CD4-positive, alpha-beta memory T cell (primary cell): ENCODE results near the gene REPS1. TPM values are rescaled to one million over a fixed set of nuclear protein-coding genes. Genes with fewer than 3 reads are reported as not detected.
A peak's percentile ranks its signal among the peaks of the same experiment; 100 is the strongest.
"Not testable (repeated sequence)": the region's sequence is repeated elsewhere in the genome, so short reads cannot be mapped to it uniquely, and the experiment has no call there.

Experiments
- CTCF ChIA-PET: fragments of 350-600 bp; sonication (Branson Sonifier 250); formaldehyde crosslinking; loops from one replicate; lab custom pipeline; 2021; ENCODE audit warnings: inconsistent platforms; ENCODE audit not compliant: partially characterized antibody; lab: Charles Lee
- POLR2A ChIA-PET: fragments of 350-600 bp; sonication (Branson Sonifier 250); formaldehyde crosslinking; loops from one replicate; lab custom pipeline; 2021; ENCODE audit not compliant: partially characterized antibody; lab: Charles Lee
- DNase-seq, 5 donors: peaks; one replicate each; pipeline versions ENCODE4 v3.0.0 to v3.0.0-alpha.2; 2020 to 2022; ENCODE audit warnings: mixed read lengths in 1 of 5
- H3K27ac ChIP-seq: one replicate; pipeline ENCODE4 v1.7.0; 2013; ENCODE audit warnings: low read depth, low read length
- H3K27me3 ChIP-seq: 2 replicates; pipeline ENCODE4 v1.7.0; 2013; ENCODE audit warnings: mild to moderate bottlenecking, low read length, moderate library complexity; ENCODE audit not compliant: insufficient read depth
- H3K36me3 ChIP-seq: 2 replicates; pipeline ENCODE4 v1.7.0; 2013; ENCODE audit warnings: mild to moderate bottlenecking, low read length, moderate library complexity; ENCODE audit not compliant: insufficient read depth
- H3K4me1 ChIP-seq: 2 replicates; pipeline ENCODE4 v1.7.0; 2013; ENCODE audit warnings: mild to moderate bottlenecking, low read length, moderate library complexity; ENCODE audit not compliant: insufficient read depth
- H3K4me3 ChIP-seq, 2 donors: one replicate each; pipeline ENCODE4 v1.7.0; 2013; ENCODE audit warnings: low read length in 2 of 2, mild to moderate bottlenecking in 1 of 2
- H3K9me3 ChIP-seq, 2 donors: one replicate each; pipeline ENCODE4 v1.7.0; 2013; ENCODE audit warnings: low read length in 2 of 2, control low read depth in 1 of 2; ENCODE audit not compliant: control insufficient read depth in 1 of 2
- H3K27ac Mint-ChIP-seq, 7 donors: one replicate each; pipeline ENCODE4 v1.8.0; 2020 to 2021; ENCODE audit warnings: mixed read lengths in 7 of 7, mild to moderate bottlenecking in 6 of 7, inconsistent platforms in 3 of 7, moderate library complexity in 3 of 7
- H3K27me3 Mint-ChIP-seq, 2 donors: one replicate each; pipeline ENCODE4 v1.8.0; 2020 to 2021; ENCODE audit warnings: mixed read lengths in 2 of 2
- H3K36me3 Mint-ChIP-seq, 2 donors: one replicate each; pipeline ENCODE4 v1.8.0; 2020 to 2021; ENCODE audit warnings: mixed read lengths in 2 of 2, inconsistent platforms in 1 of 2, mild to moderate bottlenecking in 1 of 2
- H3K4me1 Mint-ChIP-seq, 4 donors: one replicate each; pipeline ENCODE4 v1.8.0; 2020 to 2021; ENCODE audit warnings: mixed read lengths in 4 of 4, mild to moderate bottlenecking in 1 of 4
- H3K4me3 Mint-ChIP-seq, 8 donors: one replicate each; pipeline ENCODE4 v1.8.0; 2020 to 2021; ENCODE audit warnings: mixed read lengths in 8 of 8, mild to moderate bottlenecking in 7 of 8, moderate library complexity in 6 of 8, inconsistent platforms in 3 of 8
- H3K9me3 Mint-ChIP-seq, 8 donors: one replicate each; pipeline ENCODE4 v1.8.0; 2020 to 2021; ENCODE audit warnings: mixed read lengths in 8 of 8, mild to moderate bottlenecking in 5 of 8, inconsistent platforms in 3 of 8, moderate library complexity in 1 of 8
- intact Hi-C: fragments of 100-400 bp; cut with micrococcal nuclease; formaldehyde crosslinking; loops from one replicate; pipeline ENCODE4 v1.15.1; 2023
- polyA plus RNA-seq, 2 donors: library from polyadenylated mRNA; unstranded; fragments of 300-500 nt; fragmentation: Illumina TruSeq; gene quantifications; one replicate each; pipeline ENCODE4 v1.2.3, GENCODE V29; 2021
- total RNA-seq, 2 experiments: library from RNA; stranded (reverse); gene quantifications; one replicate each; pipeline ENCODE4 v1.2.3, GENCODE V29; 2021

REPS1 gene
- total and polyA plus RNA-seq, 4 experiments from 2014 or later = 22.3 to 69.3 (median 52.9) TPM

DNA sequence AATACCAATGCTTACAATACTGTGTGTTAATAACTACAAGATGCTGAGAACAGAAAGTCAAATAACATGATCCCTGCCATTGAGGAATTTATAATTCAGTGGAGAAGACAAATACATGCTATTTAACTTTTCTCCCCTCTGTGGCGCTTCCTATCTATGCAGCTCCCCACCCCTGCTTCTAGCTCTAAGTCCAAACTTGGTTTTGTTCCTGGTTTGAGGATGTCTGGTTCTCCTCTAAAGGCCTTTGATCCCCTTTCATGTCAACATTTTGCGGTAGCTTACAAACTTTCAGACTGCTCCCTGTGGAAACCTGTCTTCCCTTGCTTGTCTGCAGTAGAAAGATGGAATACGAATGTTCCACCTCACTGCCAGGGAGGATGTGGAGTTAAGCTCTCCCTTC lies 18.4 kb upstream of the REPS1 start:
- Mint-ChIP-seq H3K36me3 (no peaks in the 10 kb centered on the region), H3K9me3 (no peaks in the 10 kb centered on the region), H3K4me3 (no peak overlapping the region), H3K27ac (peak overlapping the region in 1 of 7 donors; percentile 32), H3K4me1 (no peaks in the 10 kb centered on the region), H3K27me3 (no peaks in the 10 kb centered on the region)
- Histone ChIP-seq H3K27ac (no peak overlapping the region), H3K4me3 (no peak overlapping the region), H3K27me3 (no peaks in the 10 kb centered on the region), H3K9me3 (no peaks in the 10 kb centered on the region), H3K36me3 (no peaks in the 10 kb centered on the region), H3K4me1 (no peaks in the 10 kb centered on the region)
- no peak for DNase-seq
- ChIA-PET CTCF (interaction anchor here (1.6 kb wide), 1 partner anchor 18 kb away, joined by 3 read pairs; the partner anchor contains the start of gene REPS1), POLR2A (no interaction called here)
- intact Hi-C loops = no loop called here

DNA sequence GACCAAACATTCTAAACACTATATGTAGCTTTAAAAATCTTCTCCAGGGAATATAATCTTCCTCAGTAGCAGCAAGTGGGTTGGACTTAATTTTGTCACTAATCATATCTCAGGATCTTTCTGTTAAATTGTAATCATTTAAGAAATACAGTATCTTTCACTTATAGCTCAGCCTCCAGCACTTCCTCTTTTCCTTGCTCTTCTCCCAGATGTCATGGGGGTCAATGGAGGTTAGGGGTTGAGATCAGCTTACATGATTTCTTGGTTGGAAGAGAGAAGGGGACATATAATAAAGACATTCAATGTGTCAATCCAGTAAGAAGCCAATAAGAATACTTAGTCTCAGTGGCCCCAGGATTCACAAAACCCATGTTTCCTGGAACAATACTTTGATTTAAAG lies 15.7 kb upstream of the REPS1 start:
- Histone ChIP-seq H3K36me3 (no peaks in the 10 kb centered on the region), H3K4me1 (no peaks in the 10 kb centered on the region), H3K27me3 (no peaks in the 10 kb centered on the region), H3K9me3 (no peaks in the 10 kb centered on the region), H3K27ac (no peak overlapping the region), H3K4me3 (no peak overlapping the region)
- Mint-ChIP-seq H3K27ac (no peak overlapping the region), H3K4me3 (no peak overlapping the region), H3K36me3 (no peaks in the 10 kb centered on the region), H3K4me1 (no peaks in the 10 kb centered on the region), H3K9me3 (no peaks in the 10 kb centered on the region), H3K27me3 (no peaks in the 10 kb centered on the region)
- ChIA-PET CTCF (interaction anchor here (1.2 kb wide), 1 partner anchor 15 kb away, joined by 3 read pairs; no protein-coding TSS in a partner anchor), POLR2A (no interaction called here)
- DNase-seq = no peak
- intact Hi-C loops = no loop called here

DNA sequence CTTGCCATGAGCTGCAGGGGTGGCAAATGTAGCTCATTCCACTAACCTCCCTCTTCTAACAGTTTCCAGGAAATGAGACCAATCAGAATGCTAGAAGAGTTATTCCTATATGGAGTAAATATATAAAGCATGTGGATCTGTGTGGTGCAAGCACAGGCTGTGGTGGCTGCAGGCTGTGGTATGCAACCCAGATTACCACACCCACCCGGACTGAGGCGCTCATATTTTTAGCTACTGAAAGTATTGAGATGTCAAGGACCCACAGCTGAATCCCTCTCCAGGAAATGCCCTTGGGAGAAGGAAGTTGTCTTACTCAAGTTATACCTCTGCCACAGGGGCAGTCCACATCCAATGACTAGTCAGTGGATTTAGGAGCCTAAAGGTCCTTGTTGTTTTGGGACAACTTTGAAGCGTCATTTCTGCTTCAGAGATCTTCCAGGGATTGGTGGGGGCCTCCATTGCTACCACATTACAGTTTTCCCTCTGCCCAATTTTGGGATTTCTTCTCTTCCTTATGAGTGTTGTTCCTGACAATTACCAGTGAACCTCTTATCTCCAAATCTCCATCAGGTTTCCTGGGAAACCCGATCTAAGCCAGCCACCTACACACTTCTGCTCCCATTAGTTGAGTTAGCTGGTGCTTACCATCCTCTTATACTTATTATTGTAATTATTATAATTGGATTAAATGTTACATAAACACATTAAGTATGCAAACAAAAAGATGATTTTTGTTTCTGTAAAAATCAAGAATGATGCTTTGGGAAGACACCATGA lies 12.1 kb upstream of the REPS1 start:
- Mint-ChIP-seq H3K9me3 (no peaks in the 10 kb centered on the region), H3K4me3 (no peak overlapping the region), H3K27ac (peak overlapping the region in 1 of 7 donors; percentile 17), H3K27me3 (no peaks in the 10 kb centered on the region), H3K4me1 (no peaks in the 10 kb centered on the region), H3K36me3 (no peaks in the 10 kb centered on the region)
- Histone ChIP-seq H3K4me1 (no peaks in the 10 kb centered on the region), H3K36me3 (no peaks in the 10 kb centered on the region), H3K4me3 (no peak overlapping the region), H3K9me3 (no peaks in the 10 kb centered on the region), H3K27me3 (no peaks in the 10 kb centered on the region), H3K27ac (no peak overlapping the region)
- intact Hi-C loops = no loop called here
- CTCF ChIA-PET = interaction anchor here (1.2 kb wide), 1 partner anchor 11 kb away, joined by 3 read pairs; no protein-coding TSS in a partner anchor
- no peak for DNase-seq
- POLR2A ChIA-PET = no interaction called here

DNA sequence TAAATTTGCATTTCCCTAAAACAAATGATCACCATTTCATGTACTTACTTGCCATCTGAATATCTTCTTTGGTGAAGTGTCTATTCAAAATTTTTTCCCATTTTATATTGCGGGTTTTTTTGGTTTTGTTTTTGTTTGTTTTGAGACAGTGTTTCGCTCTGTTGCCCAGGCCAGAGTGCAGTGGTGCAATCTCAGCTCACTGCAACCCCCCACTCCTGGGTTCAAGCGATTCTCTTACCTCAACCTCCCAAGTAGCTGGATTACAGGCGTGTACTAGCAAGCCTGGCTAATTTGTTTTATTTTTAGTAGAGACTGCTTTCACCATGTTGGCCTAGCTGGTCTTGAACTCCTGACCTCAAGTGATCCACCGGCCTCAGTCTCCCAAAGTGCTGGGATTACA lies 9.1 kb upstream of the REPS1 start:
- ChIA-PET POLR2A (no interaction called here), CTCF (interaction anchor here (1.5 kb wide), 1 partner anchor 9 kb away, joined by 4 read pairs; the partner anchor contains the start of gene REPS1)
- H3K4me3 ChIP-seq = no peak overlapping the region
- H3K4me1 ChIP-seq = no peaks in the 10 kb centered on the region
- H3K27me3 Mint-ChIP-seq = no peaks in the 10 kb centered on the region
- no peak for DNase-seq
- H3K9me3 Mint-ChIP-seq = no peaks in the 10 kb centered on the region
- no peak overlapping the region for H3K4me3 Mint-ChIP-seq
- H3K27me3 ChIP-seq = no peaks in the 10 kb centered on the region
- H3K4me1 Mint-ChIP-seq = no peaks in the 10 kb centered on the region
- intact Hi-C loops = no loop called here
- no peak overlapping the region for H3K27ac ChIP-seq
- no peaks in the 10 kb centered on the region for H3K9me3 ChIP-seq
- H3K36me3 Mint-ChIP-seq = no peaks in the 10 kb centered on the region
- H3K27ac Mint-ChIP-seq = no peak overlapping the region
- no peaks in the 10 kb centered on the region for H3K36me3 ChIP-seq

DNA sequence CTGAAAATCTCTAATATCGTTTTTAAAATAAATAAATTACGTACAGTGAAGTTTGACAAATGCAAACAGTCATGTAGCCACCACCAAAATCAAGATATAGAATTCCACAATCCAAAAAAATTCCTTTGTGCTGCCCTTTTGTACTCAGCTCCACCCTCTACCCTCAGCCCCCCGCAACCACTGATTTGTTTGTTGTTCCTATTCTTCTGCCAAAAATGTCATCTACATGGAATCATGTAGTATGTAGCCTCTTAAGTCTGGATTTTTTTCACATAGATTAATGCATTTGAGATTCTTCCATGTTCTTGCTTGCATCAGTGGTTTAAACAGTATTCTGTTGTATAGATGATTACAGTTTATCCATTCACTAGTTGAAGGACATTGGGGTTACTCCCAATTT lies 8.5 kb upstream of the REPS1 start:
- Mint-ChIP-seq H3K9me3 (no peaks in the 10 kb centered on the region), H3K27ac (no peak overlapping the region), H3K36me3 (no peaks in the 10 kb centered on the region), H3K4me3 (no peak overlapping the region), H3K4me1 (no peaks in the 10 kb centered on the region), H3K27me3 (no peaks in the 10 kb centered on the region)
- no peaks in the 10 kb centered on the region for H3K9me3 ChIP-seq
- no peak overlapping the region for H3K27ac ChIP-seq
- H3K4me3 ChIP-seq = no peak overlapping the region
- intact Hi-C loops = no loop called here
- H3K36me3 ChIP-seq = no peaks in the 10 kb centered on the region
- ChIA-PET POLR2A (no interaction called here), CTCF (interaction anchor here (1.5 kb wide), 1 partner anchor 8 kb away, joined by 4 read pairs; the partner anchor contains the start of gene REPS1)
- H3K4me1 ChIP-seq = no peaks in the 10 kb centered on the region
- H3K27me3 ChIP-seq = no peaks in the 10 kb centered on the region
- no peak for DNase-seq

DNA sequence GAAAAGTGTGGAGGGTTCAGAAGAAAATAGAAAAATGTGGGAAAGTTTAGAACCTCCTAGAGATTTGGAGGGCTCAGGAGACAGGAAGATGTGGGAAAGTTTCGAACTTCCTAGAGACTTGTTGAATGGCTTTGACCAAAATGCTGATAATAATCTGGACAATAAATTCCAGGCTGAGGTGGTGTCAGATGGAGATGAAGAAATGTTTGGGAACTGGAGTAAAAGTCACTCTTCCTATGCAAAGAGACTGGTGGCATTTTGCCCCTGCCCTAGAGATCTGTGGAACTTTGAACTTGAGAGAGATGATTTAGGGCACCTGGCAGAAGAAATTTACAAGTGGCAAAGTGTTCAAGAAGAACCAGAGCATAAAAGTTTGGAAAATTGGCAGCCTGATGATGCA lies 5.4 kb upstream of the REPS1 start:
- H3K4me3 ChIP-seq, H3K36me3 ChIP-seq, intact Hi-C loops, CTCF ChIA-PET, H3K36me3 Mint-ChIP-seq, POLR2A ChIA-PET, H3K4me3 Mint-ChIP-seq, H3K9me3 Mint-ChIP-seq, H3K9me3 ChIP-seq, H3K27me3 ChIP-seq, H3K4me1 ChIP-seq, H3K27me3 Mint-ChIP-seq, H3K27ac Mint-ChIP-seq, H3K27ac ChIP-seq, DNase-seq: not testable (repeated sequence)
- peaks cover 4 to 10% (median 6%) of the 10 kb centered on the region in 4 donors for H3K4me1 Mint-ChIP-seq

DNA sequence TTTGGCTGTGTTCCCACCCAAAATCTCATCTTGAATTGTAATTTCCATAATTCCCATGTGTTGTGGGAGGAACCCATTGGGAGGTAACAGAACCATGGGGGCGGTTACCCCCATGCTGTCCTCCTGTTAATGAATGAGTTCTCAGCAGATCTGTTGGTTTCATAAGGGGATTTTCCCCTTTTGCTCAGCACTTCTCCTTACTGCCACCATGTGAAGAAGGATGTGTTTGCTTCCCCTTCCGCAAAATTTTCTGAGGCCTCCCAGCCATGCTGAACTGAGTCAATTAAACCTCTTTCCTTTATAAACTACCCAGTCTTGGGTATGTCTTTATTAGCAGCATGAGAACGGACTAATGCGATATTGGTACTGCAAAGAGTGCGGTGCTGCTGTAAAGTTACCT lies 4.9 kb upstream of the REPS1 start:
- H3K4me1 Mint-ChIP-seq = peaks cover 5 to 11% (median 8%) of the 10 kb centered on the region in 4 donors
- H3K27me3 ChIP-seq, POLR2A ChIA-PET, H3K27ac ChIP-seq, H3K4me3 Mint-ChIP-seq, H3K27ac Mint-ChIP-seq, DNase-seq, CTCF ChIA-PET, H3K4me1 ChIP-seq, intact Hi-C loops, H3K36me3 ChIP-seq, H3K36me3 Mint-ChIP-seq, H3K27me3 Mint-ChIP-seq, H3K4me3 ChIP-seq, H3K9me3 Mint-ChIP-seq, H3K9me3 ChIP-seq: not testable (repeated sequence)
